Lower lobe of right lung (tissue), 2 donors: ENCODE measurements around the gene SMURF1. TPM values are rescaled to one million over a fixed set of nuclear protein-coding genes. Genes with fewer than 3 reads are reported as not detected.

Experiments
- ATAC-seq, 2 donors: fragments of 200-7000 bp; cut with Tn5 transposase; one replicate each; pipeline ENCODE4 v1.9.1; 2020 to 2022; ENCODE audit warnings: mild to moderate bottlenecking in 2 of 2, moderate library complexity in 2 of 2
- DNase-seq: peaks from one replicate; pipeline ENCODE4 v3.0.0-alpha.2; 2020
- H3K27ac ChIP-seq: fragments of 200-600 bp; one replicate; pipeline ENCODE4 v1.8.0; 2022
- H3K27me3 ChIP-seq: fragments of 200-600 bp; one replicate; pipeline ENCODE4 v1.8.0; 2022; ENCODE audit warnings: low read depth
- H3K36me3 ChIP-seq: fragments of 200-600 bp; one replicate; pipeline ENCODE4 v1.8.0; 2022; ENCODE audit warnings: mild to moderate bottlenecking
- H3K4me1 ChIP-seq: fragments of 200-600 bp; one replicate; pipeline ENCODE4 v1.8.0; 2022
- H3K4me3 ChIP-seq: fragments of 200-600 bp; one replicate; pipeline ENCODE4 v1.8.0; 2022; ENCODE audit warnings: mild to moderate bottlenecking
- H3K9me3 ChIP-seq: fragments of 200-600 bp; one replicate; pipeline ENCODE4 v1.8.0; 2022
- CTCF ChIP-seq: fragments of 200-600 bp; IDR thresholded peaks from one replicate; pipeline ENCODE4 v1.8.0; 2022; ENCODE audit warnings: antibody characterized with exemption, mild to moderate bottlenecking
- intact Hi-C: fragments of 100-400 bp; cut with DNase I; formaldehyde crosslinking; loops from one replicate; pipeline ENCODE4 v1.11.0; 2022
- total RNA-seq: library from RNA; stranded (reverse); fragmentation: NEBNext Ultra II Directional; extraction: Animal tissue kit (Norgen Biotek cat#: 25700); gene quantifications from one replicate; pipeline ENCODE4 v1.2.1, GENCODE V29; 2021
- donor health status: DM: no; HTN: yes; CAD: no; lungs with severe emphysema.

Gene SMURF1
- total RNA-seq, 1 donor from 2014 or later: 32.0 TPM

GRCh38 chr7:99120501-99120900, 23.4 kb downstream of the SMURF1 start:
- H3K27ac ChIP-seq: peak overlapping the region; percentile 32

GRCh38 chr7:99118077-99118476, 25.8 kb downstream of the SMURF1 start:
- Histone ChIP-seq H3K9me3 (no peaks in the 10 kb centered on the region), H3K27ac (no peak overlapping the region), H3K4me1 (peaks cover 45% of the 10 kb centered on the region), H3K27me3 (no peaks in the 10 kb centered on the region), H3K4me3 (no peak overlapping the region), H3K36me3 (no peaks in the 10 kb centered on the region)
- intact Hi-C loops: no loop called here
- DNase-seq: no peak
- no peak for TF ChIP-seq CTCF
- ATAC-seq: no peak

More at GRCh38 chr7:99120501-99120900, 23.4 kb downstream of the SMURF1 start:
- H3K27me3 ChIP-seq: no peaks in the 10 kb centered on the region
- no peaks in the 10 kb centered on the region for H3K9me3 ChIP-seq
- DNase-seq (no peak), ATAC-seq (peak in 1 of 2 donors; percentile 40)
- H3K4me3 ChIP-seq: no peak overlapping the region
- TF ChIP-seq CTCF: no peak
- H3K4me1 ChIP-seq: peaks cover 69% of the 10 kb centered on the region
- H3K36me3 ChIP-seq: no peaks in the 10 kb centered on the region
- intact Hi-C loops: no loop called here

- ATAC-seq: no peak
- Histone ChIP-seq H3K27ac (no peak overlapping the region), H3K9me3 (no peaks in the 10 kb centered on the region), H3K27me3 (no peaks in the 10 kb centered on the region), H3K36me3 (no peaks in the 10 kb centered on the region), H3K4me1 (peaks cover 45% of the 10 kb centered on the region), H3K4me3 (no peak overlapping the region)
- no peak for DNase-seq
- intact Hi-C loops: no loop called here
- TF ChIP-seq CTCF: no peak
These were observed 27.8 kb downstream of the SMURF1 start for GRCh38 chr7:99116144-99116543.

- ATAC-seq (no peak), DNase-seq (no peak)
- H3K9me3 ChIP-seq: no peaks in the 10 kb centered on the region
- H3K27me3 ChIP-seq: no peaks in the 10 kb centered on the region
- no peak for TF ChIP-seq CTCF
- intact Hi-C loops: no loop called here
- H3K4me3 ChIP-seq: no peak overlapping the region
- H3K36me3 ChIP-seq: no peaks in the 10 kb centered on the region
- no peak overlapping the region for H3K27ac ChIP-seq
- peaks cover 44% of the 10 kb centered on the region for H3K4me1 ChIP-seq
These were observed 28.5 kb downstream of the SMURF1 start for GRCh38 chr7:99115379-99115778.

- no peak for TF ChIP-seq CTCF
- Histone ChIP-seq H3K36me3 (no peaks in the 10 kb centered on the region), H3K4me1 (peaks cover 37% of the 10 kb centered on the region), H3K9me3 (no peaks in the 10 kb centered on the region), H3K27ac (no peak overlapping the region), H3K4me3 (no peak overlapping the region), H3K27me3 (no peaks in the 10 kb centered on the region)
- intact Hi-C loops: no loop called here
- ATAC-seq (no peak), DNase-seq (no peak)
These were observed 30.9 kb downstream of the SMURF1 start for GRCh38 chr7:99112979-99113378.

- no peak overlapping the region for H3K4me3 ChIP-seq
- H3K27ac ChIP-seq: peak overlapping the region; percentile 37
- H3K4me1 ChIP-seq: peaks cover 44% of the 10 kb centered on the region
- H3K9me3 ChIP-seq: no peaks in the 10 kb centered on the region
- no peak for DNase-seq
- intact Hi-C loops: no loop called here
- H3K27me3 ChIP-seq: no peaks in the 10 kb centered on the region
- no peaks in the 10 kb centered on the region for H3K36me3 ChIP-seq
- peak; percentile 53 to 68 for ATAC-seq
- no peak for TF ChIP-seq CTCF
These were observed 31.8 kb downstream of the SMURF1 start for GRCh38 chr7:99112097-99112496.
